ENCODE measurements around the gene SEC61B. TPM values are rescaled to one million over a fixed set of nuclear protein-coding genes. Genes with fewer than 3 reads are reported as not detected.

The SEC61B gene
- total RNA-seq, 1 experiment from 2014 or later, result 125 TPM

- intact Hi-C loops (cut with micrococcal nuclease), result loop anchor here (10.0 kb wide), 2 partner anchors 541 to 961 kb away; no protein-coding TSS in a partner anchor
- no TSS peak for BruUV-seq (replicated peaks)
- TF ChIP-seq CTCF (IDR thresholded peaks at IDR 0.05 in 2 of 3, conservative IDR thresholded peaks at IDR 0.05 in 1 of 3; ENCODE audit: borderline replicate concordance in 1 of 3, insufficient read depth in 1 of 3, low read depth in 2 of 3, low read length in 2 of 3) (peak; percentile 19 to 60 (median 54); a peak in 5 of 6 replicates), FOSL1 (IDR thresholded peaks at IDR 0.05; ENCODE audit: low read depth) (no peak), EZH2phosphoT487 (IDR thresholded peaks at IDR 0.05; ENCODE audit: borderline replicate concordance) (no peak), MAX (IDR thresholded peaks at IDR 0.05) (no peak), RAD21 (IDR thresholded peaks at IDR 0.05; ENCODE audit: low read depth) (peak; percentile 52), ZNF274 (IDR thresholded peaks at IDR 0.05; ENCODE audit: low read depth, low read length) (no peak), POLR2A (IDR thresholded peaks at IDR 0.05; ENCODE audit: borderline replicate concordance, extremely low read depth, insufficient read depth, insufficient read length) (no peak), TCF7L2 (IDR thresholded peaks at IDR 0.05; ENCODE audit: borderline replicate concordance, extremely low read depth, insufficient read depth, insufficient read length) (peak; percentile 41), POLR2AphosphoS5 (IDR thresholded peaks at IDR 0.05; ENCODE audit: low read depth, low read length) (no peak), SIN3A (IDR thresholded peaks at IDR 0.05; ENCODE audit: low read depth) (no peak), ZFX (IDR thresholded peaks at IDR 0.05) (no peak)
Measured at GRCh38 chr9:99264070-99264680, 42.1 kb downstream of the SEC61B start.

More at GRCh38 chr9:99264070-99264680, 42.1 kb downstream of the SEC61B start:
- ChIA-PET CTCF (no interaction called here), POLR2A (no interaction called here), RAD21 (ENCODE audit: low non-redundant PET in 1 of 2, low total read pairs in 2 of 2, uncharacterized antibody in 2 of 2, unreplicated experiment in 2 of 2) (no interaction called here)
- H3K4me3 ChIP-seq (replicated peaks in 1 of 2; ENCODE audit: low read depth in 1 of 2, low read length in 2 of 2), result no peak overlapping the region
- no peak overlapping the region for H2AFZ ChIP-seq (ENCODE audit: low read depth, low read length, poor library complexity, severe bottlenecking)
- H3K4me1 ChIP-seq (ENCODE audit: control insufficient read depth in 1 of 2, insufficient read depth in 2 of 2, low read length in 2 of 2), result peaks cover 0 to 15% of the 10 kb centered on the region in 2 experiments; a peak in 2 of 4 replicates
- no peaks in the 10 kb centered on the region for H3K9me2 ChIP-seq (ENCODE audit: insufficient read depth)
- no peak overlapping the region for H3K9ac ChIP-seq (ENCODE audit: low read length)
- no peak overlapping the region for H3K27ac ChIP-seq (ENCODE audit: low read depth, low read length)
- DNase-seq (ENCODE audit: low read depth, low spot score), result peak; percentile 16
- H3K36me3 ChIP-seq (ENCODE audit: control insufficient read depth in 1 of 2, insufficient read depth in 2 of 2, low read length in 2 of 2), result no peaks in the 10 kb centered on the region
- no peaks in the 10 kb centered on the region for H3K9me3 ChIP-seq (ENCODE audit: control insufficient read depth in 1 of 2, insufficient read depth in 1 of 2, low read depth in 1 of 2, low read length in 2 of 2)
- no peaks in the 10 kb centered on the region for H3K27me3 ChIP-seq (ENCODE audit: insufficient read depth, low read length)
- H4K20me1 ChIP-seq (ENCODE audit: insufficient read depth), result no peaks in the 10 kb centered on the region
- no peak overlapping the region for H3K4me2 ChIP-seq (ENCODE audit: low read length)
- peak; percentile 53 for ATAC-seq
- H3K79me2 ChIP-seq (ENCODE audit: insufficient read depth, low read length), result no peaks in the 10 kb centered on the region
